Measurements from ENCODE around the gene MBD3.

Gene MBD3

DNA sequence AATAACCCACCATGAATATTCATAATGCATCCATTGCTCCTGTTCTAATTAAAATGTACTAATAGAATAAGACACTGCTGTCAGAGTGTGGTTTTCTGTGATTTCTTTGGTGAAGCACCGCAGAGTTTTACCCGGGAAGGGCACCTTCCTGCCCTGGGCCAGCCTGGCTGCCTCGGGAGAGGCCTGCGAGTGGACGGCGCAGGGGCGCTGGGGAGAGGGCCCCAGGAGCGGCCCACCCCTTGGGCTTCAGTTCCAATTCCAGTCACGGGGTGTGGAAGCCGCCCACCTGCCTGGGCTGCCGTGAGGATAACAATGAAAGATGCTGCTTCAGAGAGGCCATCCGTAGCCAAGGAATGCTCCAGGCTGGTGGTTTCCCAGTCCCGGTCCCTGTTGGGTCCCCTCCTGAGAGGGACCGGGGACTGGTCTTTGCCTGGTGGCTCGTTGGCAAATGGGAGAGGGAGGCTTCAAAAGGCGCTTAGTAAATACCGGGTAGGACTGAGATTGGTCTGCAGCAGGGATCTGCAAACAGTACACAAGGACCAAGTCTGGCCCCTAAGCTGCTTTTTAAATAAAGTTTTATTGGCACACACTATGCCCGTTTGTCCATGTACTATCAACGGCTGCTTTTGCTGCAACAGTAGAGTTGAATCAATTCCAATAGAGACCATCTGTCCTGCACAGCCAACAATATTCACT, 41.7 kb upstream of the MBD3 start:
- Histone ChIP-seq H3K4me2 (no peak overlapping the region), H3K36me3 (ENCODE audit: insufficient read depth) (peaks cover 3% of the 10 kb centered on the region; the same call in 1 of the 2 replicates), H2AFZ (ENCODE audit: low read depth) (no peak overlapping the region), H3K9ac (no peak overlapping the region), H3K27me3 (ENCODE audit: insufficient read depth, low read depth) (no peaks in the 10 kb centered on the region), H3K4me1 (ENCODE audit: low read depth, poor library complexity, severe bottlenecking) (no peaks in the 10 kb centered on the region), H3K27ac (no peak overlapping the region), H3K79me2 (ENCODE audit: insufficient read depth, low read depth) (peaks cover 43% of the 10 kb centered on the region; the same call in 1 of the 2 replicates), H3K4me3 (IDR thresholded peaks at IDR 0.05; ENCODE audit: insufficient read depth, low read depth, low read length) (no peak overlapping the region), H4K20me1 (ENCODE audit: insufficient read depth) (no peaks in the 10 kb centered on the region)
- TF ChIP-seq, protein P1, sequence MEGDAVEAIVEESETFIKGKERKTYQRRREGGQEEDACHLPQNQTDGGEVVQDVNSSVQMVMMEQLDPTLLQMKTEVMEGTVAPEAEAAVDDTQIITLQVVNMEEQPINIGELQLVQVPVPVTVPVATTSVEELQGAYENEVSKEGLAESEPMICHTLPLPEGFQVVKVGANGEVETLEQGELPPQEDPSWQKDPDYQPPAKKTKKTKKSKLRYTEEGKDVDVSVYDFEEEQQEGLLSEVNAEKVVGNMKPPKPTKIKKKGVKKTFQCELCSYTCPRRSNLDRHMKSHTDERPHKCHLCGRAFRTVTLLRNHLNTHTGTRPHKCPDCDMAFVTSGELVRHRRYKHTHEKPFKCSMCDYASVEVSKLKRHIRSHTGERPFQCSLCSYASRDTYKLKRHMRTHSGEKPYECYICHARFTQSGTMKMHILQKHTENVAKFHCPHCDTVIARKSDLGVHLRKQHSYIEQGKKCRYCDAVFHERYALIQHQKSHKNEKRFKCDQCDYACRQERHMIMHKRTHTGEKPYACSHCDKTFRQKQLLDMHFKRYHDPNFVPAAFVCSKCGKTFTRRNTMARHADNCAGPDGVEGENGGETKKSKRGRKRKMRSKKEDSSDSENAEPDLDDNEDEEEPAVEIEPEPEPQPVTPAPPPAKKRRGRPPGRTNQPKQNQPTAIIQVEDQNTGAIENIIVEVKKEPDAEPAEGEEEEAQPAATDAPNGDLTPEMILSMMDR (conservative IDR thresholded peaks at IDR 0.05; ENCODE audit: low read depth, low read length), result no peak

DNA sequence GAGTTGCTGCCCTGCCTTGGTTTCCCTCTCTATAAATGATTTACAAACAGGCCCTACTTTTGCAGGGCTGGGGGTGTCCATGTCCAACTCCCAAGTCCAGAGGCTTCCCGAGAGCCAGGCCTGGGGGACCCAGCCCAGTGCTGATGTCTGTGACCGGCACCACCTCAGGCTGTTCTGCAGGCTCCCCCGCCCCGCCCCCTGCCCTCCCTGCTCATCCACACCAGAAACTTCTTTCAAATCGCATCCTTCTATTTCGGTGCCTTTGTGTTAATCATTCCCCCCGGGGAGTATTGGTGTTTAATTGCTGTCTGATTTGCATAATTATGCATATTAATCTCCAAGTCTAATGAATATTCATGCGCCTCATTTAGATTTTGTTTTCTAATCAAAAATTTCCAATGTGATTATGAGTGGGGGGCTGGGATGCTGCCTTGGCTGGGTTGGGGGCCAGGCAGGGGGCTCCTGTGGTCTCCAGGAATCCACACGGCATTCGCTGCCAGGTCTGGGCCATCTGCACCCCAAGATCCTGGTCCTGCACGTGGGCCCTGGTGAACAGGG, 40.7 kb upstream of the MBD3 start:
- no peaks in the 10 kb centered on the region for H3K4me1 ChIP-seq (ENCODE audit: low read depth, poor library complexity, severe bottlenecking)
- no peak overlapping the region for H2AFZ ChIP-seq (ENCODE audit: low read depth)
- no peaks in the 10 kb centered on the region for H4K20me1 ChIP-seq (ENCODE audit: insufficient read depth)
- H3K79me2 ChIP-seq (ENCODE audit: insufficient read depth, low read depth), result peaks cover 32% of the 10 kb centered on the region; the same call in 1 of the 2 replicates
- no peak overlapping the region for H3K4me2 ChIP-seq
- no peak overlapping the region for H3K27ac ChIP-seq
- H3K27me3 ChIP-seq (ENCODE audit: insufficient read depth, low read depth), result no peaks in the 10 kb centered on the region
- no peak overlapping the region for H3K4me3 ChIP-seq (IDR thresholded peaks at IDR 0.05; ENCODE audit: insufficient read depth, low read depth, low read length)
- H3K36me3 ChIP-seq (ENCODE audit: insufficient read depth), result peaks cover under 1% of the 10 kb centered on the region; the same call in 1 of the 2 replicates
- TF ChIP-seq, protein P1 (conservative IDR thresholded peaks at IDR 0.05; ENCODE audit: low read depth, low read length), result no peak
- H3K9ac ChIP-seq, result no peak overlapping the region

- H3K27me3 ChIP-seq (ENCODE audit: insufficient read depth, low read depth), result no peaks in the 10 kb centered on the region
- H2AFZ ChIP-seq (ENCODE audit: low read depth), result no peak overlapping the region
- H3K79me2 ChIP-seq (ENCODE audit: insufficient read depth, low read depth), result peaks cover 25% of the 10 kb centered on the region; the same call in 1 of the 2 replicates
- TF ChIP-seq, protein P1 (conservative IDR thresholded peaks at IDR 0.05; ENCODE audit: low read depth, low read length), result no peak
- no peak overlapping the region for H3K9ac ChIP-seq
- H3K4me3 ChIP-seq (IDR thresholded peaks at IDR 0.05; ENCODE audit: insufficient read depth, low read depth, low read length), result no peak overlapping the region
- H3K36me3 ChIP-seq (ENCODE audit: insufficient read depth), result no peaks in the 10 kb centered on the region
- no peaks in the 10 kb centered on the region for H3K4me1 ChIP-seq (ENCODE audit: low read depth, poor library complexity, severe bottlenecking)
- H3K27ac ChIP-seq, result no peak overlapping the region
- no peaks in the 10 kb centered on the region for H4K20me1 ChIP-seq (ENCODE audit: insufficient read depth)
- H3K4me2 ChIP-seq, result no peak overlapping the region
Measured at GRCh38 chr19:1632462-1633268, 40.0 kb upstream of the MBD3 start.

- no peak overlapping the region for H3K4me3 ChIP-seq (IDR thresholded peaks at IDR 0.05; ENCODE audit: insufficient read depth, low read depth, low read length)
- no peak overlapping the region for H2AFZ ChIP-seq (ENCODE audit: low read depth)
- no peaks in the 10 kb centered on the region for H3K4me1 ChIP-seq (ENCODE audit: low read depth, poor library complexity, severe bottlenecking)
- H3K36me3 ChIP-seq (ENCODE audit: insufficient read depth), result no peaks in the 10 kb centered on the region
- H3K4me2 ChIP-seq, result no peak overlapping the region
- no peak overlapping the region for H3K9ac ChIP-seq
- no peak overlapping the region for H3K27ac ChIP-seq
- H4K20me1 ChIP-seq (ENCODE audit: insufficient read depth), result no peaks in the 10 kb centered on the region
- TF ChIP-seq, protein P1 (conservative IDR thresholded peaks at IDR 0.05; ENCODE audit: low read depth, low read length), result no peak
- peaks cover 15% of the 10 kb centered on the region; the same call in 1 of the 2 replicates for H3K79me2 ChIP-seq (ENCODE audit: insufficient read depth, low read depth)
- no peaks in the 10 kb centered on the region for H3K27me3 ChIP-seq (ENCODE audit: insufficient read depth, low read depth)
Measured at GRCh38 chr19:1631557-1632100, 39.0 kb upstream of the MBD3 start.

Measured in KMS-11 (cell line).